ACHN (cell line): Measurements from ENCODE around the gene KDM1A.
"Not testable (repeated sequence)": the region's sequence is repeated elsewhere in the genome, so short reads cannot be mapped to it uniquely, and the experiment has no call there.

Source experiments
- DNase-seq: peaks from one replicate; pipeline ENCODE4 v3.0.0-alpha.2; 2015
- in situ Hi-C: cut with HindIII; loops from 2 replicates; pipeline ENCODE4 v1.10.0; 2017; ENCODE audit warnings: low sequenced_read_pairs, low pct_ligation_motif_present, low pct_unique_long_range_greater_than_20kb

KDM1A gene

DNA sequence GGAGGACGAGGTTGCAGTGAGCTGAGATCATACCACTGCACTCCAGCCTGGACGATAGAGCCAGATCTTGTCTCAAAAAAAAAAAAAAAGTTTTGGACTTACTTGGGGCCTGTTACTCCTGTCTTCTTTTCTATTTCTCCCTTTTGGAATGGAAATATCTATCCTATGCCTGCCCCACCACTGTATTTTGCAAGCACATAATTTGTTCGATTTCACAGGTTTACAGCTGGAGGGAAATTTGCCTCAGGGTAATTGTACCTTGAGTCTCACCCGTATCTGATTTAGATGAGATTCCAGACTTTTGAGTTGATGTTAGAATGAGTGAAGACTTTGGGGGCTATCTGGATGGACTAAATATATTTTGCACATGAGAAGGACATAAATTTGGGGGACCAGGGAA lies 12.2 kb upstream of the KDM1A start:
- DNase-seq: no peak
- in situ Hi-C loops: no loop called here

DNA sequence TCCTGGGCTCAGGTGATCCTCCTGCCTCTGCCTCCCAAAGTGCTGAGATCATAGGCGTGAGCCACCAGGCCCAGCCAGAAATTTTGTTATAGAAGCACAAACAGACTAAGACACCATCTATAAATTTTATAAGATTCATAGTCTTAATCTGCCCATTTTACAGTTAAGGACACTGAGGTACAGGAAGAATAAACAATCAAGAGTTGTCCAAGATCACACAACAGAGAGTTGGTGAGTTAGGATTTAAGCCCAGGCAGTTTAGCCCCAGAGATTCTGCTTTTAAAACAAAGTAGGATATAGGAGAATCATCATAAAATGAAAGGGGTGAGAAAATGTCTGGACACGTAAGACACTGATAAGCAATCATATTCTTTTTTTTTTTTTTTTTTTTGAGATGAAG lies 10.4 kb upstream of the KDM1A start:
- DNase-seq: no peak
- in situ Hi-C loops: no loop called here

DNA sequence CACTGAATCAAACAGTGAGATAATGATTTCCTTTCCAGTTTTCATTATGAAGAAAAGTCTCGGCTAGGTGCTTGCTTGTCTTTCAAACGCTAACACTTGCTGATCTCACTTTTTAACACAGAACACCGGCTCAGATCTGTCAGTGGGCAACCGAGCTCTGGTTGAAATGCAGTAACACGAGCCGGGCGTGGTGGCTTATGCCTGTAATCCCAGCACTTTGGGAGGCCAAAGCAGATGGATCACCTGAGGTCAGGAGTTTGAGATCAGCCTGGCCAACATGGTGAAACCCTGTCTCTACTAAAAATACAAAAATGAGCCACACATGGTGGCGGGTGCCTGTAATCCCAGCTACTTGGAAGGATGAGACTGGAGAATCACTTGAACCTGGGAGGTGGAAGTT lies 9.2 kb upstream of the KDM1A start:
- DNase-seq, in situ Hi-C loops: not testable (repeated sequence)

DNA sequence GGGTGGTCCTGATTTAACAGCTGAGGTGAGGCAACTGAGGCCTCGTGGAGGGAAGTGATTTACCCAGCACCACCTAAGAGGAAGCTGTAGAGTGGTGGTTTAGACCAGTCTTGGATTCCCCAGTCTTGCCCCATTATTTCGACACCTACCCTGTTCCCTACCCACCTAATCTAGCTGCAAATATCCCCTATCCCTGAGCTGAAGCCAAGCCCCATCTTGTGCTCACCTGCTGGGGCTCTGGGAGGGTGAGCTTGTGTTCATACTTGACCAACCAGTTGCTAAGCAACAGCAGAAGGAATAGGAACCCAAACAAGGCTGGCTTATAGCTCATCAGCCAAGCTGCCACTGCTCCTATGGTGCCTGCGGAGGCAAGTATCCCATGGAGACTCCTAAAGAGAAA lies 5.6 kb upstream of the KDM1A start:
- DNase-seq: peak; percentile 16
- in situ Hi-C loops: no loop called here

- in situ Hi-C loops: no loop called here
These were observed 591 bp upstream of the KDM1A start for GRCh38 chr1:23018661-23019093.

DNA sequence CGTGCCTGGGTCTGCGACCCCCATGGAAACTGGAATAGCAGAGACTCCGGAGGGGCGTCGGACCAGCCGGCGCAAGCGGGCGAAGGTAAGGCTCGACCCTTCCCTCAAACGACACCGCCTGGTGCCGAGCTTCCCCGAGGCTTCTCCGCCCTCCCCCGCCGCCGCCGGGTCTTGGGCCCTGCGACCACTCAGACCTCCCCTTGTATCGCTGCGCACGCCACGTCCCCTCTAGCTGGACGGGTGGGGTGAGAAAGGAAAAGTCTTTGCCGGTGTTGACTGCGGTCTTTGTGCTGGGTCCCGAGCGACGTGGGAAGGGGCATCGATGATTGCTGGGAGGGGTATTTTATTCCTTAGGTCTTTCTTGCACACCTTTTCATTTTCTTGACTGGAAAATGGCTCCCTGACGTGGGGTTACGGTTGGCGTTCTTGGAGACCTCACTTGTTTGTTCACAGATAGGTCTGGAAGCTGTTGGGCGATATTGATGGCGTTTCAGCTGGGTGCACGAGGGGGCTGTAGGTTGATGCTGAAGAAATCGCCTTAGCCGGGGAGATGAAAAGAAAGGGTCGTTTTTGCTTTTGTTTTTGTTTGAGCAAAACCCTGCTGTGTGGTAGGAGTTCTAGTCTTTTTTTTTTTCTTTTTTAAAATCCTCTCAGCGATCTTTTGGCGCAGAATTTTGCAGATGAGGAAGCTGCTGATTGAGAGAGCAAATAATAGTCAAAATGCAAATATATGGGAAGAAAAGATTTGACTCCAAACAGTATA lies 776 bp downstream of the KDM1A start:
- peak; percentile 28 for DNase-seq
- in situ Hi-C loops: no loop called here

More at GRCh38 chr1:23018661-23019093, 591 bp upstream of the KDM1A start:
- DNase-seq: no peak

DNA sequence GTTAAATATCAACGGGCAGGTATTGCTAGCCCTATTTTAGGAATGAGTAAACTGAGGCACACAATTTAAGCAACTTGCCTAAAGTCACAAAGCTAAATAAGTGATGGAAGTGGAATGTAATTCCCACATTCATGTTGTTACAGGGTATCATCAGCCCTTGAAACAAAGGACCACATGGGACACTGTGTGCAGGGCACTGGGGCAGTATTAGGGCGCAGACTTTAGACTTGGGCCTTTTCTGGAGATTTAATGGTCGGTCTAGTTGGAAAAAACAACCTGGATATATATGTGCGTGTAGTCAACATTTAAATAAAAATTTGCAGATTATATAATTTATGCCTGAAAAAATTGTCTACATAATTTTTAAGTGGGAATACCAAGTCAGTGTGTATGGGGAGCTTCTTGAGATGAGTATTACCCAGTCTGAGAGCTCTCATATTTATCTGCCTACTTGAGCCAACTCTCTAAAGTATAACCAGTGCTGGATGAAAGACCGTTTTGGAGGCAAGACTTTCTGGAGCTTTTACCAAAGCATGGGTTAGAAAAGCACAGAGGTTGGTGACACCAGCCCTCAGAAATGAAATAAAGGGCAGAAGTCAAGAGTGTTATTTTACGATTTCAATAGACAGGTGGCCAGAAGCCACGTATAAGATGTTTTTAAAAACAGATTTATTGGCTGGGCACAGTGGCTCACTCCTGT lies 1.6 kb downstream of the KDM1A start:
- in situ Hi-C loops: no loop called here
- peak; percentile 7 for DNase-seq

- in situ Hi-C loops: no loop called here
- DNase-seq: no peak
These were observed 2.6 kb downstream of the KDM1A start for GRCh38 chr1:23021834-23022233.

DNA sequence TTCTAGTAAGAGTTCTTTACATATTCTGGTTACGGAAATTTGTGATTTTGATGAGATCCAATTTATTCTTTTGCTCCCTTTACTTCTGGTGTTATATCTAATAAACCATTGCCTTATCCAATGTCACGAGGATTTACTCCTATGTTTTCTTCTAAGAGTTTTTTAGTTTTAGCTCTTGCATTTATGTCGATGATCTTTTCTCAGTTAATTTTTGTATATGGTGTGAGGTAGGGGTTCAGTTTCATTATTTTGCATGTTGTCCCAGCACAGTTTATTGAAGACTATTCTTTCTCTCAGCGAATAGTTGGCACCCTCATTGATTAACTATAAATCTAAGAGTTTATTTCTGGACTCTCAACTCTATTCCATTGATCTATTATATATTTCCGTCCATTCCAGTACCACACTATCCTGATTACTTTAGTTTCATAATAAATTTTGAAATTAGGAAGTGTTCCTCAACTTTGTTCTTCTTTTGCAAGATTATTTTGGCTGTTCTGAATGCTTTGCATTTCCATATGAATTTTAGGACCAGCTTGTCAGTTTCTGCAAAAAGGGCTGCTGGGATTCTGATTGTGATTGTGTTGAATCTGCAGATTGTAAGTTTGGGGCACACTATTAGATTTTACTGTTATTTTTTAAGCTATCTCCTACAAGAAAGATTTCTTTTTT lies 4.0 kb downstream of the KDM1A start:
- DNase-seq: no peak
- in situ Hi-C loops: no loop called here

DNA sequence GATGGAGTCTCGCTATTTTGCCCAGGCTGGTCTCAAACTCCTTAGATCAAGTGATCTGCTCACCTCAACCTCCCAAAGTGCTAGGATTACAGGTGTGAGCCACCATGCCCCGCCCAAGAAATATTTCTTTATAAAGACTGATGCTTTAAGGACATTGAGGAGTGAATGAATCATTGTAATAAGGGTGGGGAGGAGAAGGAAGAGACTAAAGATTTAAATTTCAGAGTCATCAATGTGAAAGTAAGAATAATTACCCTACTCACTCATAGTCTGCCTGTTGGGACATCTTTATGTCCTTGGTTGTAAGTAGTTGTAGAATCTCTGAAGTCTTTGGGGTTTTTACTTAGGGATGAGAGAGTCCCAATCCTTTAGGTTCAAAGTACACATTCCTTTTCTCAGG lies 7.3 kb downstream of the KDM1A start:
- DNase-seq: no peak
- in situ Hi-C loops: no loop called here

DNA sequence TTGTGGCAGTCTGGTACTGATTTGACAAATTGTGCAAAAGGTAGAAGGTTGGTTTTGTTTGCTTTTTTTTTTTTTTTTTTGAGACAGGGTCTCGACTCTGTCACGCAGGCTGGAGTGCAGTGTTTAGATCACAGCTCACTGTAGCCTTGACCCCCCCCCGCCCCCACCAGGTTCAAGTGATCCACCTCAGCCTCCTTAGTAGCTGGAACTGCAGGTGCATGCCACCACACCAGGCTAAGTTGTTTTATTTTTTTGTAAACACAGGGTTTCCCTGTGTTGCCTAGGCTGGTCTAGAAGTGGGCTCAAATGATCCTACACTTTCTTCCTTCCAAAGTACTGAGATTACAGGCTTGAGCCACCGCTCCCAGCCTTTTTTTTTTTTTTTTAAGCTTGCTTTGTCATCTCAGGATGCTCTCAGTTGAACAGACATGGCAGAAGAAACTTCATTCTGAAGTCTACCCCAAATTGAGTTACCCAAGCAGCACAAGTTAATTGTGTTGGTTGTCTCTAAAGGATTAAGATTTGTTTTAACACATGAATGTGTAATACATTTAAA lies 8.2 kb downstream of the KDM1A start:
- no peak for DNase-seq
- in situ Hi-C loops: no loop called here

DNA sequence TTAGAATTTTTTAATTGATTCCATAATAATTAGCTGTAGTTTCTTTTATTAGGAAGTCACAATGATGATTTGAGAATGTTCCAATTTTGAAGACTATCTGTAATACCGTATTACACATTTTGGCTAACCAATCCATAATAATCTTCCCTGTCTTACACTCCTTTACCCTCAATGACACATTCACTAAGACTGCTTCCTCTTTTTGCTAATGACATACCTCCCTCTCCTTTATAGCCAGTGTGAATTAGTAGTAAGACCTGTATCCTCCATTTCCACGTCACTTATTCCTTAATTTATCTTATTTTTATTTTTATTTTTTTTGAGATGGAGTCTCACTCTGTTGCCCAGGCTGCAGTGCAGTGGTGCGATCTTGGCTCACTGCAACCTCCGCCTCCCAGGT lies 10.1 kb downstream of the KDM1A start:
- no peak for DNase-seq
- in situ Hi-C loops: no loop called here

- DNase-seq: no peak
- in situ Hi-C loops: no loop called here
These were observed 16.7 kb downstream of the KDM1A start for GRCh38 chr1:23035823-23036452.

- no peak for DNase-seq
- in situ Hi-C loops: no loop called here
These were observed 17.9 kb downstream of the KDM1A start for GRCh38 chr1:23037081-23037740.

DNA sequence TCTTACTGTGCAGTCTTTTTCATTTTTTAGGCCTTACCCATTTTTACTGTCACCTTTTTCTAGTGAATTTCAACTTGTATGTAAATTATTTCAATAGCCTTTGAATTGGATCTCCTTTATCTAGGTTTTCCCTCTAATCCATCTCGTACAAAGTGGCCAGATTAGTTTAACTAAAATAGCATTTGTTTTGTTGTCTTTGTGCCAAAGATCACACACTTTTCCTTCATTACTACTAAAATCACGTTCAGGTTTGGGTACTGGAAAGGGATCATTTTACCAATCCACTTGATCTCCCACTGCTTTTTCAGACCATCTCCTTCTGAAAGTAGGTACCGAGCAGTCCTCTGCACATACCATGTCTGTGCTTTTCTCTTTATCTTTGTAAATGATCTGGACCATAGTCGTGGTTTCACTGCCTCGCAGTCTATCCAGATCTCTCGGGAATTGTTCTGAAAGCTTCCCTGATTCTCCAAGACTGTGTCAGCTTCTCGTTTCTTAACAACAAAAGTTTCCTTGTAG lies 20.1 kb downstream of the KDM1A start:
- in situ Hi-C loops: no loop called here
- DNase-seq: no peak

GRCh38 chr1:23040509-23040908 lies 21.2 kb downstream of the KDM1A start:
- no peak for DNase-seq
- in situ Hi-C loops: no loop called here

- DNase-seq: no peak
- in situ Hi-C loops: no loop called here
These were observed 24.8 kb downstream of the KDM1A start for GRCh38 chr1:23044035-23044434.

DNA sequence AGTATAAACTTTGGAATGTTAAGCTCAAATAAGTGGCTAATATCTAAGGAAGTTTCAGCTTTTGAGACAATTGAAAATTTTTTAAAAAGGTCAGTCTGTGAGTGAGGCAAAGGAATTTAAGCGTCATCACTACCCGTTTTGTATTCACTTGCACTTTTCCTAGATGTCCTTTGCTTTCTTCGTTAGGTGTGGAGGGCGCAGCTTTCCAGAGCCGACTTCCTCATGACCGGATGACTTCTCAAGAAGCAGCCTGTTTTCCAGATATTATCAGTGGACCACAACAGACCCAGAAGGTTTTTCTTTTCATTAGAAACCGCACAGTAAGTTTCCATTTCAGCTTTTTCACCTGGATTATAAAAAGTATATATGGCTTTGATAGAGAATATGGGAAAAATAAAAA lies 30.9 kb downstream of the KDM1A start:
- in situ Hi-C loops: no loop called here
- DNase-seq: no peak
